GM12878 (cell line): Measurements from ENCODE around the gene ZNF81. TPM values are rescaled to one million over a fixed set of nuclear protein-coding genes. Genes with fewer than 3 reads are reported as not detected.

Source experiments
- ATAC-seq: fragments of 200-7000 bp; cut with Tn5 transposase; 3 replicates; pipeline ENCODE4 v1.9.1; 2020; ENCODE audit warnings: mild to moderate bottlenecking, moderate library complexity
- BruUV-seq: library from RNA; stranded (reverse); fragments of 400-500 nt; replicated peaks from 2 replicates; lab custom pipeline; 2021; lab: Mats Ljungman, UMichigan
- CTCF ChIA-PET: fragments of 300-600 bp; sonication (Branson Sonifier 250); formaldehyde crosslinking; extraction: SDS; loops from one replicate; lab custom pipeline; 2021; ENCODE audit warnings: inconsistent platforms; lab: Yijun Ruan, JAX
- POLR2A ChIA-PET: fragments of 350-600 bp; formaldehyde crosslinking; extraction: SDS; loops from one replicate; lab custom pipeline; 2021; ENCODE audit warnings: inconsistent platforms; lab: Charles Lee
- RAD21 ChIA-PET: fragments of 300-600 bp; sonication (Branson Sonifier 250); formaldehyde crosslinking; loops from one replicate; lab custom pipeline; 2023; ENCODE audit warnings: antibody characterized with exemption; ENCODE audit not compliant: unreplicated experiment; lab: Charles Lee
- SMC1A ChIA-PET: fragments of 300-600 bp; sonication (Branson Sonifier 250); formaldehyde crosslinking; loops from one replicate; lab custom pipeline; 2023; ENCODE audit not compliant: unreplicated experiment, uncharacterized antibody; lab: Charles Lee
- DNase-seq: peaks from one replicate; pipeline ENCODE4 v3.0.0-alpha.2; 2011; ENCODE audit warnings: low read depth, low spot score
- FAIRE-seq: peaks from 3 replicates; lab custom pipeline; 2011; peaks lifted over from hg19 to GRCh38; lab: Jason Lieb, UNC
- H2AFZ ChIP-seq: 2 replicates; pipeline ENCODE4 v1.6.0; 2011; ENCODE audit warnings: low read depth, low read length, control low read depth; ENCODE audit not compliant: control insufficient read depth
- H3K27ac ChIP-seq: 2 replicates; pipeline ENCODE4 v1.5.1; 2011; ENCODE audit warnings: control low read depth; ENCODE audit not compliant: control insufficient read depth, insufficient read depth
- H3K27me3 ChIP-seq, 2 experiments: replicated peaks in 1 of 2; 2 replicates each; pipeline versions ENCODE4 v1.6.0 to v1.6.1; 2011; ENCODE audit warnings: low read length in 1 of 2; ENCODE audit not compliant: control insufficient read depth in 2 of 2, insufficient read depth in 2 of 2
- H3K36me3 ChIP-seq, 2 experiments: 2 replicates each; pipeline ENCODE4 v1.5.1; 2011; ENCODE audit warnings: low read length in 1 of 2; ENCODE audit not compliant: control insufficient read depth in 2 of 2, insufficient read depth in 2 of 2
- H3K4me1 ChIP-seq: 2 replicates; pipeline ENCODE4 v1.6.1; 2011; ENCODE audit warnings: mild to moderate bottlenecking, low read length, moderate library complexity, mixed read lengths; ENCODE audit not compliant: control insufficient read depth, insufficient read depth
- H3K4me2 ChIP-seq: 2 replicates; pipeline ENCODE4 v1.6.0; 2011; ENCODE audit warnings: control low read depth; ENCODE audit not compliant: control insufficient read depth, insufficient read depth
- H3K4me3 ChIP-seq: fragments of 200-600 bp; sonication (generic); 2 replicates; pipeline ENCODE4 v1.5.1; 2016
- H3K79me2 ChIP-seq: 2 replicates; pipeline ENCODE4 v1.6.0; 2011; ENCODE audit warnings: low read length; ENCODE audit not compliant: control insufficient read depth, insufficient read depth
- H3K9ac ChIP-seq: 2 replicates; pipeline ENCODE4 v1.8.0; 2011; ENCODE audit warnings: low read length, control low read depth, mixed read lengths; ENCODE audit not compliant: control insufficient read depth, insufficient read depth
- H3K9me3 ChIP-seq: replicated peaks from 3 replicates; pipeline ENCODE4 v1.5.1; 2011; ENCODE audit warnings: mild to moderate bottlenecking, low read length; ENCODE audit not compliant: control insufficient read depth, insufficient read depth
- H4K20me1 ChIP-seq: 2 replicates; pipeline ENCODE4 v1.6.0; 2011; ENCODE audit not compliant: control insufficient read depth, insufficient read depth
- BACH1 ChIP-seq: fragments of 450-650 bp; IDR thresholded peaks from 2 replicates; pipeline ENCODE4 v1.6.1; 2017; ENCODE audit warnings: mild to moderate bottlenecking, borderline replicate concordance
- CHD2 ChIP-seq: IDR thresholded peaks from 2 replicates; pipeline ENCODE4 v1.6.1; 2011; ENCODE audit warnings: low read depth, low read length, improper control_type of control experiment, borderline replicate concordance
- E4F1 ChIP-seq: fragments of 450-650 bp; IDR thresholded peaks from 2 replicates; pipeline ENCODE4 v1.6.1; 2018; ENCODE audit warnings: borderline replicate concordance, mild to moderate bottlenecking; ENCODE audit not compliant: partially characterized antibody
- HDAC6 ChIP-seq: fragments of 200-600 bp; sonication (generic); IDR thresholded peaks from one replicate; pipeline ENCODE4 v1.8.0; 2017; ENCODE audit warnings: antibody characterized with exemption; ENCODE audit not compliant: unreplicated experiment
- MLLT1 ChIP-seq: fragments of 450-650 bp; IDR thresholded peaks from 2 replicates; pipeline ENCODE4 v1.6.1; 2016; ENCODE audit warnings: mild to moderate bottlenecking
- MYC ChIP-seq: IDR thresholded peaks from 2 replicates; pipeline ENCODE4 v1.6.1; 2011; ENCODE audit warnings: mild to moderate bottlenecking, low read length, moderate library complexity, inconsistent platforms; ENCODE audit not compliant: insufficient read depth, insufficient replicate concordance, insufficient read length, severe bottlenecking
- NR2F1 ChIP-seq: fragments of 450-650 bp; conservative IDR thresholded peaks from 2 replicates; pipeline ENCODE4 v1.6.1; 2017; ENCODE audit warnings: mild to moderate bottlenecking
- PML ChIP-seq: IDR thresholded peaks from 2 replicates; pipeline ENCODE4 v1.6.1; 2012; ENCODE audit warnings: low read length, inconsistent platforms
- RELA ChIP-seq: fragments of 450-650 bp; IDR thresholded peaks from 2 replicates; pipeline ENCODE4 v1.8.0; 2014; ENCODE audit warnings: borderline replicate concordance; ENCODE audit not compliant: partially characterized antibody
- SMAD5 ChIP-seq: IDR thresholded peaks from 2 replicates; pipeline ENCODE4 v1.6.1; 2016; ENCODE audit warnings: antibody characterized with exemption, low read depth
- TCF12 ChIP-seq: IDR thresholded peaks from 2 replicates; pipeline ENCODE4 v1.6.1; 2011; ENCODE audit warnings: low read depth, mild to moderate bottlenecking, low read length
- YBX1 ChIP-seq: fragments of 450-650 bp; IDR thresholded peaks from 2 replicates; pipeline ENCODE4 v1.6.1; 2016; ENCODE audit warnings: antibody characterized with exemption
- YY1 ChIP-seq: IDR thresholded peaks from 2 replicates; pipeline ENCODE4 v1.6.1; 2011; ENCODE audit warnings: low read depth, mild to moderate bottlenecking, low read length
- ZNF217 ChIP-seq: fragments of 450-650 bp; IDR thresholded peaks from 2 replicates; pipeline ENCODE4 v1.6.1; 2017; ENCODE audit warnings: antibody characterized with exemption, mild to moderate bottlenecking
- ZNF384 ChIP-seq: IDR thresholded peaks from 2 replicates; pipeline ENCODE4 v1.6.1; 2012; ENCODE audit warnings: low read depth, mild to moderate bottlenecking, low read length, improper control_type of control experiment, borderline replicate concordance
- WGBS: methylation state at CpG from one replicate; pipeline ENCODE4 v1.1.6; 2016; ENCODE audit warnings: low lambda C conversion rate; ENCODE audit not compliant: insufficient replicate concordance, insufficient coverage; ENCODE audit errors: missing lambda C conversion rate; 5-methylcytosine and 5-hydroxymethylcytosine counted together
- in situ Hi-C: fragments of 300-500 bp; cut with MboI; formaldehyde crosslinking; loops from 9 replicates; pipeline ENCODE4 v1.14.3; 2018; ENCODE audit warnings: mixed read lengths
- intact Hi-C: fragments of 100-400 bp; cut with micrococcal nuclease; formaldehyde crosslinking; loops from one replicate; pipeline ENCODE4 v1.14.2; 2022; ENCODE audit not compliant: unreplicated experiment
- polyA plus RNA-seq, 11 experiments: library from polyadenylated mRNA; depleted of rRNA in 4 of 11; unstranded in 6 of 11; stranded (reverse) in 5 of 11; fragments of >200 nt; fragmentation: Nextera tagmentation in 4 of 11; fragmentation: Illumina TruSeq in 1 of 11; extraction: Ambion mirVana in 4 of 11; extraction: Trizol in 1 of 11; gene quantifications; 1 replicate in 1 of 11; 2 replicates in 10 of 11; pipeline versions ENCODE4 v1.2.1 to v1.2.3, GENCODE V29; 2011 to 2016; ENCODE audit warnings: inconsistent platforms in 2 of 11, missing spikeins in 2 of 11, low read depth in 1 of 11
- total RNA-seq, 4 experiments: library from RNA; depleted of rRNA in 3 of 4; stranded (reverse); fragments of >200 nt in 3 of 4; fragmentation: Illumina TruSeq in 1 of 4; extraction: Trizol in 1 of 4; gene quantifications; 2 replicates each; pipeline versions ENCODE4 v1.2.1 to v1.2.3, GENCODE V29; 2013 to 2021
- TF ChIP-seq, protein P1 (sequence below): IDR thresholded peaks from 2 replicates; pipeline ENCODE4 v1.6.1; 2011; ENCODE audit warnings: low read depth, mild to moderate bottlenecking, low read length, moderate library complexity, borderline replicate concordance; ENCODE audit errors: extremely low read depth
- TF ChIP-seq, protein P2 (sequence below): fragments of 450-650 bp; formaldehyde crosslinking; IDR thresholded peaks from 2 replicates; pipeline ENCODE4 v1.5.0; 2022; ENCODE audit warnings: mild to moderate bottlenecking, missing genetic modification characterization

The ZNF81 gene
- total and polyA plus RNA-seq, 10 of the 15 experiments (the other 5 are each of a cell fraction or from before 2014, with no cell fraction given), result 3.4 to 7.2 (median 4.4) TPM

DNA sequence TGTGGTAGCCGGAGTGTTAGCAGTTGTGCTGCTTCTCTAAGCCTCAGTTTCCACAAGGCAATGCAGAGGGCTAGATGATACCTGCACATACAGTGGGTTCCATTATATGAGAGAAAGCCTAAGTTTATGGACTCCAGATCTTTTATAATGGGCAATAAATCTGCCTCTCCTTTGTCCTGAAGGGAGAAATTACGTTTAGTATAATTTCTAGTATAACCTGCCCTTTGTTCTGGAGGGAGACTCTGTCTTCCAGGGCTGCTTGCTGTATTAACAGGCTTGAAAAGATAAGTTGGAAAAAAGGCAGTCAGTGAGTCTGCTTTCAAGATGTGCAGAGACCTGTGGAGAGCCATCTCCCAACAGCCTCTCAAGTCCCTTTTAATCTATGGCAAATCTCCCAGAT, 42.8 kb downstream of the ZNF81 start:
- DNase-seq, result no peak
- CTCF ChIA-PET, result no interaction called here
- Histone ChIP-seq H3K4me2 (no peak overlapping the region), H3K4me1 (no peaks in the 10 kb centered on the region), H3K9ac (no peak overlapping the region), H3K27me3 (no peaks in the 10 kb centered on the region), H3K79me2 (no peaks in the 10 kb centered on the region), H2AFZ (no peak overlapping the region), H3K4me3 (no peak overlapping the region), H3K9me3 (no peaks in the 10 kb centered on the region; the same call in 2 of the 3 replicates), H4K20me1 (no peaks in the 10 kb centered on the region), H3K27ac (no peak overlapping the region), H3K36me3 (no peaks in the 10 kb centered on the region; a peak in 2 of 4 replicates)
- FAIRE-seq, result no peak
- in situ Hi-C loops (no loop called here), intact Hi-C loops (no loop called here)
- BruUV-seq, result no TSS peak
- POLR2A ChIA-PET, result no interaction called here
- SMC1A ChIA-PET, result no interaction called here
- ATAC-seq, result no peak
- RAD21 ChIA-PET, result no interaction called here
- 54% methylated on average over 2 of the region's 2 CpGs for WGBS
- TF ChIP-seq BACH1, result no peak
- no peak for TF ChIP-seq ZNF217
- no peak for TF ChIP-seq RELA
- no peak for TF ChIP-seq SMAD5
- TF ChIP-seq MYC, result no peak
- no peak for TF ChIP-seq YY1
- no peak for TF ChIP-seq E4F1
- TF ChIP-seq, protein P1, sequence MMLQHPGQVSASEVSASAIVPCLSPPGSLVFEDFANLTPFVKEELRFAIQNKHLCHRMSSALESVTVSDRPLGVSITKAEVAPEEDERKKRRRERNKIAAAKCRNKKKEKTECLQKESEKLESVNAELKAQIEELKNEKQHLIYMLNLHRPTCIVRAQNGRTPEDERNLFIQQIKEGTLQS, result no peak
- TF ChIP-seq HDAC6, result no peak
- TF ChIP-seq, protein P2, sequence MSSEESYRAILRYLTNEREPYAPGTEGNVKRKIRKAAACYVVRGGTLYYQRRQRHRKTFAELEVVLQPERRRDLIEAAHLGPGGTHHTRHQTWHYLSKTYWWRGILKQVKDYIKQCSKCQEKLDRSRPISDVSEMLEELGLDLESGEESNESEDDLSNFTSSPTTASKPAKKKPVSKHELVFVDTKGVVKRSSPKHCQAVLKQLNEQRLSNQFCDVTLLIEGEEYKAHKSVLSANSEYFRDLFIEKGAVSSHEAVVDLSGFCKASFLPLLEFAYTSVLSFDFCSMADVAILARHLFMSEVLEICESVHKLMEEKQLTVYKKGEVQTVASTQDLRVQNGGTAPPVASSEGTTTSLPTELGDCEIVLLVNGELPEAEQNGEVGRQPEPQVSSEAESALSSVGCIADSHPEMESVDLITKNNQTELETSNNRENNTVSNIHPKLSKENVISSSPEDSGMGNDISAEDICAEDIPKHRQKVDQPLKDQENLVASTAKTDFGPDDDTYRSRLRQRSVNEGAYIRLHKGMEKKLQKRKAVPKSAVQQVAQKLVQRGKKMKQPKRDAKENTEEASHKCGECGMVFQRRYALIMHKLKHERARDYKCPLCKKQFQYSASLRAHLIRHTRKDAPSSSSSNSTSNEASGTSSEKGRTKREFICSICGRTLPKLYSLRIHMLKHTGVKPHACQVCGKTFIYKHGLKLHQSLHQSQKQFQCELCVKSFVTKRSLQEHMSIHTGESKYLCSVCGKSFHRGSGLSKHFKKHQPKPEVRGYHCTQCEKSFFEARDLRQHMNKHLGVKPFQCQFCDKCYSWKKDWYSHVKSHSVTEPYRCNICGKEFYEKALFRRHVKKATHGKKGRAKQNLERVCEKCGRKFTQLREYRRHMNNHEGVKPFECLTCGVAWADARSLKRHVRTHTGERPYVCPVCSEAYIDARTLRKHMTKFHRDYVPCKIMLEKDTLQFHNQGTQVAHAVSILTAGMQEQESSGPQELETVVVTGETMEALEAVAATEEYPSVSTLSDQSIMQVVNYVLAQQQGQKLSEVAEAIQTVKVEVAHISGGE (CRISPR knock-in tag), result no peak
- TF ChIP-seq ZNF384, result no peak
- no peak for TF ChIP-seq PML
- no peak for TF ChIP-seq NR2F1
- no peak for TF ChIP-seq MLLT1
- no peak for TF ChIP-seq TCF12
- no peak for TF ChIP-seq CHD2
- no peak for TF ChIP-seq YBX1
